Body of pancreas (tissue), 4 donors: ENCODE results near the gene RAB6B. TPM values are rescaled to one million over a fixed set of nuclear protein-coding genes. Genes with fewer than 3 reads are reported as not detected.

Source experiments
- ATAC-seq: fragments of 150-250 bp; one replicate; pipeline ENCODE4 v1.9.1; 2016
- DNase-seq, 4 donors: peaks; one replicate each; pipeline ENCODE4 v3.0.0-alpha.2; 2019
- H3K27ac ChIP-seq, 4 donors: fragments of 200-600 bp; sonication (generic); 1 replicate in 3 of 4; 2 replicates in 1 of 4; pipeline versions ENCODE4 v1.5.1 to v1.6.1; 2016 to 2019; ENCODE audit warnings: mild to moderate bottlenecking in 1 of 4, mixed read lengths in 1 of 4, moderate library complexity in 1 of 4
- H3K27me3 ChIP-seq, 2 donors: fragments of 200-600 bp; sonication (generic); one replicate each; pipeline ENCODE4 v1.6.0; 2016; ENCODE audit warnings: mild to moderate bottlenecking in 1 of 2
- H3K36me3 ChIP-seq, 2 donors: fragments of 200-600 bp; sonication (generic); replicated peaks in 1 of 2; 2 replicates each; pipeline ENCODE4 v1.5.1; 2016; ENCODE audit warnings: low read depth in 2 of 2; ENCODE audit not compliant: insufficient read depth in 1 of 2
- H3K4me1 ChIP-seq: fragments of 200-600 bp; sonication (generic); one replicate; pipeline ENCODE4 v1.6.0; 2016
- H3K4me3 ChIP-seq, 2 donors: fragments of 200-600 bp; sonication (generic); 1 replicate in 1 of 2; 2 replicates in 1 of 2; pipeline ENCODE4 v1.5.1; 2016 to 2019
- H3K9me3 ChIP-seq, 3 donors: fragments of 200-600 bp; sonication (generic); 1 replicate in 2 of 3; 2 replicates in 1 of 3; pipeline ENCODE4 v1.5.1; 2016
- POLR2A ChIP-seq, 3 donors: fragments of 450-650 bp; IDR thresholded peaks; one replicate each; pipeline ENCODE4 v1.6.1; 2016; ENCODE audit warnings: antibody characterized with exemption in 3 of 3, mild to moderate bottlenecking in 2 of 3
- WGBS, 2 donors: methylation state at CpG; one replicate each; pipeline ENCODE4 v1.1.5; 2017; 5-methylcytosine and 5-hydroxymethylcytosine counted together
- intact Hi-C: fragments of 100-400 bp; cut with DNase I; formaldehyde crosslinking; loops from one replicate; pipeline ENCODE4 v1.15.1; 2023
- total RNA-seq, 2 donors: library from RNA; depleted of rRNA; stranded (reverse); fragments of >200 nt; gene quantifications; one replicate each; pipeline ENCODE4 v1.1.0, GENCODE V29; 2016
- TF ChIP-seq, protein P1 (sequence below), 7 experiments: fragments of 450-650 bp in 4 of 7; fragments of 200-600 bp in 3 of 7; sonication (generic) in 3 of 7; IDR thresholded peaks; one replicate each; pipeline ENCODE4 v1.5.1; 2016 to 2019; ENCODE audit warnings: antibody characterized with exemption in 7 of 7

Gene RAB6B
- total RNA-seq, 2 donors from 2014 or later: 2.6 to 3.0 TPM

DNA sequence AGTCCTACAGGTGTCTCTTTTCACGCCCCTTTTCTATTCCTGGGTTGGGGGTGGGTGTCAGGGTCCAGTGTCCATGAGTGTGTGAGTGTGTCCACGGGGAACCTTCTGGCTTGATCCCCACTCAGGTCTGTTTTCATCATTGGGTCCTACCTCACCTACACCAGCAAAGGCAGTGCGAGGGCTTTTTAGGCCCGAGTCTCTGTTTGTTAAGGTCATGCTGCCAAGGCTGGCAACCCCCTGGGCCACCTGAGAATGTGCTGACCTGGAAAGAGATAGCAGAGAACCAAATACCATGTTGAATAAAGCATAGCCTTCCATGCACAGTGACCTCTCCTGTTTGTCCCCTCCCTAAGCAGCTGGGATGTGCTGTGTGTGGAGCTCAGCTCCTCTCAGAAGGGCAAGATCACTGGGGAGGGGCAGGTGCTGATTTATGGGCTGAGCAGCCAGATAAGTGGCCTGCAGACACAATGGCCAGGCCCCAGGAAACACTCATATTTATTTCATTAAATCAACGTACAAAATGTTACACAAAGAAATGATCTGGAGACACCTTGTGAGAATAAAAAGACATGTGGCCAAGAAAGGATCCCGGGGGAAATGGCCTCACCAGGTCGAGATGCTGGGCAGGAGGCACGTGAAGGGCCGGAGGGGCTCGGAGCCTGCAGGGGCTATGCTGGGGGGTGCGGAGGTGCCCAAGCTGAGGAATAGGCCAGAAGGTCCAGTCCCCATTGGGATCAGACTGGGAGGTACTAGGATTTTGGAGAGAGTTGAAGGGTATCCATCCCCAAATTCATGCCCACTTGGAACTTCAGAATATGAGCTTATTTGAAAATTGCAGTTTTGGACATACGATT is 36.1 kb downstream of the RAB6B start:
- Histone ChIP-seq H3K36me3 (no peaks in the 10 kb centered on the region), H3K27ac (no peak overlapping the region), H3K9me3 (no peaks in the 10 kb centered on the region), H3K4me3 (no peak overlapping the region), H3K27me3 (no peaks in the 10 kb centered on the region), H3K4me1 (no peaks in the 10 kb centered on the region)
- intact Hi-C loops: no loop called here
- TF ChIP-seq POLR2A (IDR thresholded peaks at IDR 0.05): no peak
- TF ChIP-seq, protein P1, sequence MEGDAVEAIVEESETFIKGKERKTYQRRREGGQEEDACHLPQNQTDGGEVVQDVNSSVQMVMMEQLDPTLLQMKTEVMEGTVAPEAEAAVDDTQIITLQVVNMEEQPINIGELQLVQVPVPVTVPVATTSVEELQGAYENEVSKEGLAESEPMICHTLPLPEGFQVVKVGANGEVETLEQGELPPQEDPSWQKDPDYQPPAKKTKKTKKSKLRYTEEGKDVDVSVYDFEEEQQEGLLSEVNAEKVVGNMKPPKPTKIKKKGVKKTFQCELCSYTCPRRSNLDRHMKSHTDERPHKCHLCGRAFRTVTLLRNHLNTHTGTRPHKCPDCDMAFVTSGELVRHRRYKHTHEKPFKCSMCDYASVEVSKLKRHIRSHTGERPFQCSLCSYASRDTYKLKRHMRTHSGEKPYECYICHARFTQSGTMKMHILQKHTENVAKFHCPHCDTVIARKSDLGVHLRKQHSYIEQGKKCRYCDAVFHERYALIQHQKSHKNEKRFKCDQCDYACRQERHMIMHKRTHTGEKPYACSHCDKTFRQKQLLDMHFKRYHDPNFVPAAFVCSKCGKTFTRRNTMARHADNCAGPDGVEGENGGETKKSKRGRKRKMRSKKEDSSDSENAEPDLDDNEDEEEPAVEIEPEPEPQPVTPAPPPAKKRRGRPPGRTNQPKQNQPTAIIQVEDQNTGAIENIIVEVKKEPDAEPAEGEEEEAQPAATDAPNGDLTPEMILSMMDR (IDR thresholded peaks at IDR 0.05): no peak
- ATAC-seq (no peak), DNase-seq (no peak)
- 70 to 81% methylated on average over 12 of the region's 12 CpGs for WGBS, 2 donors

DNA sequence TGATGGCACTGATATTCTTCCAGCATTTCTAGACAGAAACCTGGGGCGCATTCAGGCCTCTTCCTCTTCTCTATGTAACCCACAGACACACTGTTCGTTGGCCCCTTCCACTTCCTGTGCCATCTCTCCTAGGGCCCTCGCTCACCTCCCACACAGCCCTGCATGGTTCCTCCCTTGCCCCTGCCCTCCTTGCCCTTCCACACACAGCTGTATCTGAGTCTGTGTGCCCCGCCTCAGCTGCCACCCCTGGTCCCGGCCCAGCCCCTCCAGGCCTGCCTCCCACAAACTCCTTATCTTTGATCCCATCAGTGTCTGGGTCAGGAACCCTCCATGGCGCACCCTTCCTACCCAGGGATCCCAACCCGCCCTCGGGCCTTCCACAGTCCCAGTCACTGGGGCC is 37.9 kb downstream of the RAB6B start:
- 78 to 96% methylated on average over 8 of the region's 8 CpGs for WGBS, 2 donors
- no peak for ATAC-seq
- Histone ChIP-seq H3K4me1 (no peaks in the 10 kb centered on the region), H3K4me3 (no peak overlapping the region), H3K27me3 (no peaks in the 10 kb centered on the region), H3K9me3 (no peaks in the 10 kb centered on the region), H3K36me3 (no peaks in the 10 kb centered on the region), H3K27ac (no peak overlapping the region)
- intact Hi-C loops: no loop called here
- DNase-seq: no peak
- TF ChIP-seq, protein P1 (IDR thresholded peaks at IDR 0.05): no peak
- TF ChIP-seq POLR2A (IDR thresholded peaks at IDR 0.05): no peak

DNA sequence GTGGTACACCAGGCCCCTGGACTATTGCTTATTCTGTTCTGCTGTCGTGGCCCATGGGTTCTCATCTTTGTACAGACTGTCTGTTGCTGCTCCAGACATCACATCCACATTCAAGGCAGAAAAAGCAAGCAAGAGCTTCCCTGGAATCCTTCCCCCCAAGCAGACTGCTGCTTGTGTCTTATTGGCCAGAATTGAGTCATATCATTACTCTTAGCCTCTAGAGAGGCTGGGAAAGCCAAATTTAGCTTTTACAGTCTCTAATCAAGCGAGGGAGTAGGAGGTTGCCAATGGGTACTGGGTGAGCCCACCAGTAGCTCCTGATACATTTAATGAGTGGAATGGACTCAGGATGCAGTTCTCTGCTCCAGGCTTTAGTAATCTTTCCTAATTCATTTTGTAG is 39.4 kb downstream of the RAB6B start:
- intact Hi-C loops: no loop called here
- ATAC-seq: no peak
- no peak overlapping the region for H3K4me3 ChIP-seq
- H3K36me3 ChIP-seq: no peaks in the 10 kb centered on the region
- TF ChIP-seq POLR2A (IDR thresholded peaks at IDR 0.05): no peak
- TF ChIP-seq, protein P1 (IDR thresholded peaks at IDR 0.05): no peak
- no peaks in the 10 kb centered on the region for H3K27me3 ChIP-seq
- 68 to 84% methylated on average over 2 of the region's 2 CpGs for WGBS, 2 donors
- DNase-seq: no peak
- H3K9me3 ChIP-seq: no peaks in the 10 kb centered on the region
- no peaks in the 10 kb centered on the region for H3K4me1 ChIP-seq
- H3K27ac ChIP-seq: no peak overlapping the region

DNA sequence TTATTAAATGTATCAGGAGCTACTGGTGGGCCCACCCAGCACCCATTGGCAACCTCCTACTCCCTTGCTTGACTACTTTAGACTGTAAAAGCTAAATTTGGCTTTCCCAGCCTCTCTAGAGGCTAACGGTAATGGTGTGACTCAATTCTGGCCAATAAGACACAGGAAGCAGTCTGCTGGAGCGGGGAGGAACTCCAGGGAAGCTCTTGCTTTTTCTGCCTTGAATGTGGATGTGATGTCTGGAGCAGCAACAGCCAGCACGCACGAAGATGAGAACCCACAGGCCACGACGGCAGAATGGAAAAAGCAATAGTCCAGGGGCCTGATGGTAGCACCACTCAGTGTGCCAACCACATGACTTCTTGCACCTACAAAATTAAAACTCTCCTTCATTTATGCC is 39.9 kb downstream of the RAB6B start:
- Histone ChIP-seq H3K9me3 (no peaks in the 10 kb centered on the region), H3K27me3 (no peaks in the 10 kb centered on the region), H3K27ac (no peak overlapping the region), H3K4me1 (no peaks in the 10 kb centered on the region), H3K36me3 (no peaks in the 10 kb centered on the region), H3K4me3 (no peak overlapping the region)
- TF ChIP-seq, protein P1 (IDR thresholded peaks at IDR 0.05): no peak
- TF ChIP-seq POLR2A (IDR thresholded peaks at IDR 0.05): no peak
- 78 to 80% methylated on average over 6 of the region's 6 CpGs for WGBS, 2 donors
- intact Hi-C loops: no loop called here
- DNase-seq (no peak), ATAC-seq (no peak)

DNA sequence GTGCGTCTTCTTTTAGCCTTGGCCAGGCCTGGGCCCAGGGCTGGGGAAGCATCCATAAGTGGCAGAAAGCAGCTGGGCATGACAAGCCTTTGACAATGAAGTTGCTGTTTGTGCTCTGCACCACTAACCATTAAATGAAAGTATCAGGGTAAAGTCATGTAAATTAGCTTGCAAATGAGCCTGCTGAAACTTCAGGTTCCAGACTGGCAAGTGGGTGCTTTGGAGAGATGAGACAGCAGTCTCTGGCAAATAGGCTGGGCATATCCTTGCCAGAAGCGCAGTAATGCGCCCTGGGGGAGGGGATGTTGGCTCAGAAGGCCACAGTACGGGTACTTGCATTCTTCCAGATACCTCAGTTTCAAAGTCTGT is 40.7 kb downstream of the RAB6B start:
- no peaks in the 10 kb centered on the region for H3K4me1 ChIP-seq
- H3K9me3 ChIP-seq: no peaks in the 10 kb centered on the region

More for the DNA sequence above, 40.7 kb downstream of the RAB6B start:
- no peaks in the 10 kb centered on the region for H3K27me3 ChIP-seq
- WGBS, 2 donors: 91 to 93% methylated on average over 4 of the region's 4 CpGs
- intact Hi-C loops: no loop called here
- DNase-seq: no peak
- TF ChIP-seq, protein P1 (IDR thresholded peaks at IDR 0.05): no peak
- no peak for TF ChIP-seq POLR2A (IDR thresholded peaks at IDR 0.05)
- H3K4me3 ChIP-seq: no peak overlapping the region
- no peak overlapping the region for H3K27ac ChIP-seq
- no peak for ATAC-seq
- H3K36me3 ChIP-seq: no peaks in the 10 kb centered on the region
